Trophoblast cell (in vitro differentiated cells and primary cell): Measurements from ENCODE around the gene CAMKV.

Source experiments
- DNase-seq, 2 donors: peaks; one replicate each; pipeline ENCODE4 v3.0.0-alpha.2; 2016
- H2AFZ ChIP-seq: 2 replicates; pipeline ENCODE4 v1.6.1; 2013; ENCODE audit warnings: low read length, moderate library complexity, mild to moderate bottlenecking; ENCODE audit not compliant: insufficient read depth, poor library complexity
- H2AK5ac ChIP-seq: 2 replicates; pipeline ENCODE4 v1.6.1; 2013; ENCODE audit warnings: mild to moderate bottlenecking, low read length
- H2BK120ac ChIP-seq: 2 replicates; pipeline ENCODE4 v1.6.1; 2013; ENCODE audit warnings: low read length, mild to moderate bottlenecking, moderate library complexity; ENCODE audit not compliant: insufficient read depth, poor library complexity
- H2BK12ac ChIP-seq: 2 replicates; pipeline ENCODE4 v1.6.1; 2013; ENCODE audit warnings: mild to moderate bottlenecking, low read length, moderate library complexity
- H2BK5ac ChIP-seq: 2 replicates; pipeline ENCODE4 v1.6.1; 2013; ENCODE audit warnings: low read length, low read depth, moderate library complexity, mild to moderate bottlenecking; ENCODE audit not compliant: poor library complexity
- H3K14ac ChIP-seq: 2 replicates; pipeline ENCODE4 v1.6.1; 2013; ENCODE audit warnings: mild to moderate bottlenecking, low read length
- H3K18ac ChIP-seq: 2 replicates; pipeline ENCODE4 v1.6.1; 2013; ENCODE audit warnings: mild to moderate bottlenecking, low read length
- H3K23ac ChIP-seq: 2 replicates; pipeline ENCODE4 v1.6.1; 2013; ENCODE audit warnings: low read length
- H3K27ac ChIP-seq: 2 replicates; pipeline ENCODE4 v1.5.1; 2013; ENCODE audit warnings: low read depth, mild to moderate bottlenecking, inconsistent platforms, low read length, moderate library complexity
- H3K27me3 ChIP-seq: 2 replicates; pipeline ENCODE4 v1.6.1; 2013; ENCODE audit warnings: inconsistent platforms, mild to moderate bottlenecking, low read length, moderate library complexity; ENCODE audit not compliant: insufficient read depth
- H3K36me3 ChIP-seq, 2 experiments: 1 replicate in 1 of 2; 2 replicates in 1 of 2; pipeline ENCODE4 v1.6.1; 2013; ENCODE audit warnings: low read length in 2 of 2, mild to moderate bottlenecking in 2 of 2, moderate library complexity in 1 of 2; ENCODE audit not compliant: insufficient read depth in 2 of 2, control insufficient read depth in 1 of 2
- H3K4ac ChIP-seq: 2 replicates; pipeline ENCODE4 v1.6.1; 2013; ENCODE audit warnings: low read depth, mild to moderate bottlenecking, low read length, moderate library complexity
- H3K4me1 ChIP-seq, 2 experiments: 1 replicate in 1 of 2; 2 replicates in 1 of 2; pipeline ENCODE4 v1.6.1; 2013; ENCODE audit warnings: low read length in 2 of 2, mild to moderate bottlenecking in 2 of 2, moderate library complexity in 1 of 2; ENCODE audit not compliant: insufficient read depth in 2 of 2, control insufficient read depth in 1 of 2
- H3K4me2 ChIP-seq: 2 replicates; pipeline ENCODE4 v1.6.1; 2013; ENCODE audit warnings: inconsistent platforms, mild to moderate bottlenecking, low read length, moderate library complexity
- H3K4me3 ChIP-seq: 2 replicates; pipeline ENCODE4 v1.5.1; 2013; ENCODE audit warnings: mild to moderate bottlenecking, low read depth, low read length, inconsistent platforms
- H3K79me1 ChIP-seq: one replicate; pipeline ENCODE4 v1.6.1; 2013; ENCODE audit warnings: low read length
- H3K79me2 ChIP-seq: 2 replicates; pipeline ENCODE4 v1.6.1; 2013; ENCODE audit warnings: low read length, mild to moderate bottlenecking; ENCODE audit not compliant: control insufficient read depth, insufficient read depth, poor library complexity
- H3K9ac ChIP-seq: 2 replicates; pipeline ENCODE4 v1.6.1; 2013; ENCODE audit warnings: mild to moderate bottlenecking, low read length
- H3K9me3 ChIP-seq: 2 replicates; pipeline ENCODE4 v1.6.1; 2013; ENCODE audit warnings: low read depth, mild to moderate bottlenecking, control low read depth, inconsistent platforms, low read length; ENCODE audit not compliant: insufficient read depth
- H4K12ac ChIP-seq: 2 replicates; pipeline ENCODE4 v1.6.1; 2013; ENCODE audit warnings: low read depth, mild to moderate bottlenecking, low read length, moderate library complexity
- H4K8ac ChIP-seq: 2 replicates; pipeline ENCODE4 v1.6.1; 2013; ENCODE audit warnings: low read depth, mild to moderate bottlenecking, low read length, moderate library complexity
- H4K91ac ChIP-seq: one replicate; pipeline ENCODE4 v1.6.1; 2013; ENCODE audit warnings: low read depth, mild to moderate bottlenecking, low read length, moderate library complexity
- WGBS: extraction: QIAGEN DNeasy Blood & Tissue Kit; methylation state at CpG from one replicate; pipeline ENCODE4 v1.1.7; 2013; ENCODE audit warnings: missing lambda C conversion rate; ENCODE audit not compliant: insufficient read length, insufficient coverage; ENCODE audit errors: extremely low coverage; 5-methylcytosine and 5-hydroxymethylcytosine counted together

Gene CAMKV

DNA sequence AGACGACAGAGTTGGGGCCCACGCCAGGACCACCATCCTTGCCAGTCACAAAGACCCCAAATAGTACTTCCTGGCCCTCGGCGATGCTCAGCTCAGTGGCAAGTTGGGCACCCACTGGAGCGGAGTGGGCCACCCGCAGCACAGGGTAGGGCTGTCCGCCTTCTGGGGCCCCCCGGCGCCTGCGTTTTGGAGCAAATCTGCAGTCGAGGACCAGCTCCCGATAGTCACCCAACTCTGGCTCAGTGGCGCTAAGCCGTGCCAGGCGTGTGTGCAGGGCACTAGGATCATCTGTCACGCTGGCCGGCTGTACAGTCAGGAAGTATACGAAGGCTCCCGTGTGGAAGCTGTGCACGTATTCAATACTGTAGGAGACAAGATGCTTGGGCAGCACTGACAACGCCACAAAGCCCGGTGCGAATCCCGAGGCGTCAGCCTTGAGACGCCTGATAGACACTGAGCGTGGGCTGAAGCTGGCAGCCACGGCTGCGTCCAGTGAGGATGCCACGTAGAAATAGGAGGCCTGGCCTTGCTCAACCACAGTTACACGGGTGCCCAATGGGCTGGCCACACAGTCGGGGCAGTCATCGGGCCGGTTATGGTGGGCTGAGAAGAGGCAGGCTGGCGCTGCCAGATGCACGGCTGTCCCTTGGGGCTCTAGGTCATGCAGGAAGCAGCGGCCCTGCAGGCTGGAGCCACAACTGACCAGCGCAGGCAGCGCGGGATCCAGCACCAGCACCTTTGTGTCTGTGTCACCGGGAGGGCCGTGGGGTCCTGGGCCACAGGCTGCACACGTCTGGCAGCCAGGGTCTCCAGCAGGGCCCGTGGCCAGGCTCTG is 33.0 kb upstream of the CAMKV start:
- H4K8ac ChIP-seq, result no peak overlapping the region
- H2BK12ac ChIP-seq, result no peak overlapping the region
- H3K9me3 ChIP-seq, result peaks cover 2% of the 10 kb centered on the region
- H3K4me3 ChIP-seq, result no peak overlapping the region
- H3K36me3 ChIP-seq, result no peaks in the 10 kb centered on the region
- H3K23ac ChIP-seq, result no peak overlapping the region
- peaks cover 5 to 10% of the 10 kb centered on the region in 2 experiments for H3K4me1 ChIP-seq
- no peak overlapping the region for H2AFZ ChIP-seq
- H3K27me3 ChIP-seq, result no peaks in the 10 kb centered on the region
- no peak overlapping the region for H3K27ac ChIP-seq
- H3K9ac ChIP-seq, result no peak overlapping the region
- no peak for DNase-seq
- no peak overlapping the region for H3K4me2 ChIP-seq
- H3K14ac ChIP-seq, result no peak overlapping the region
- H2BK120ac ChIP-seq, result no peak overlapping the region
- no peak overlapping the region for H4K12ac ChIP-seq
- no peaks in the 10 kb centered on the region for H3K79me2 ChIP-seq
- H3K79me1 ChIP-seq, result no peaks in the 10 kb centered on the region
- H3K18ac ChIP-seq, result no peak overlapping the region
- H4K91ac ChIP-seq, result no peak overlapping the region
- WGBS, result no CpG with 5 or more reads among the region's 44 CpGs
- no peak overlapping the region for H2BK5ac ChIP-seq
- no peak overlapping the region for H2AK5ac ChIP-seq
- H3K4ac ChIP-seq, result no peak overlapping the region

DNA sequence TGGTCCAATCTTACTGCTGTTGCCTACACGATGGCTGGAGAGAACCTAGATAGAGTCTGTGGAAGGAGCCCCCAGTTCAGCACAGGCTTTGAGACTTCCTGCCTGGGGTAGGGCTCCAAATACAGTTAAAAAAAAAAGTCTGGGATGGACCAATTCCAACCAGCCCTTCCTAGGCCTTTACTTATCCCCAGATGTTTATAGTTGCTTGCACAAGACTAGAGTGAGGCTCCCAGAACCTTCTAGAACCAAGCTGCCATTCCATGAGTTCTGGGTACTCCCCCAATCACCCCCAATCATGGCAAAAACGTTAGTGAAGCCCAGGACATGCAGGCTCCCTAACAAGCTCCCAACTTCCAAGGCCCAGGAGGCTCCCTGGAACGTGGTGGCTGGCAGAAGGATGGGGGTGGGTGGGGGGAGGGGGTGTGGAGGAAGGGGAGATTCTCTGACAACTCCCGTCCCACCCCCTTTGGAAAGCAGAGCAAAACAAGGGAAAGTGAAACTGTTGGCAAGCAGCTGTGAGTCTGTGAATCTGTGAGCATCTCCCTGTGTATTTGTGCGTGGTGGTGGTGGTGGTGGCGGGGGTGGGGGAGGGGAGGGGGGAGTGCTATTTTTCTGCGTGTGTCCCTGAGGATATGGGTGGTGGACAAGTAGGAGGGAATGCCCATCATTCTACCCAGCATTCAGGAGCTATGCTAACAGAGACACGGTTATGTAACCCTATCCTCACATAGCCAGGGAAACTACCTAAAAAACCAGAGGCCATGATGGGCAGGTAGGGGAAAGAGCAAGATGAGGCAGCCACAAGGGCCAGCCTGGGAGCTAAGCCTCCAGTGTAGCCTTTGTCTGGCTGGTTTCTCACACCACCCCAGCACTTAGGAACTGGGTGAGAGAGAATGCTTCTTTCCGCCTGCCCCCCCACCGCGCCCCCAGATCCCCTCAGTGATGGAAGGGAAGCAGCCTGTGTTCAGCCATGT is 31.9 kb upstream of the CAMKV start:
- no peak overlapping the region for H3K18ac ChIP-seq
- H3K4me1 ChIP-seq, result peaks cover 5 to 10% of the 10 kb centered on the region in 2 experiments
- peaks cover 2% of the 10 kb centered on the region for H3K9me3 ChIP-seq
- H2BK12ac ChIP-seq, result no peak overlapping the region
- H4K8ac ChIP-seq, result no peak overlapping the region
- no peak overlapping the region for H2AFZ ChIP-seq
- no CpG with 5 or more reads among the region's 11 CpGs for WGBS
- H3K4me3 ChIP-seq, result no peak overlapping the region
- H3K9ac ChIP-seq, result no peak overlapping the region
- H3K27ac ChIP-seq, result no peak overlapping the region
- no peak overlapping the region for H4K91ac ChIP-seq
- no peak overlapping the region for H2BK120ac ChIP-seq
- H3K4ac ChIP-seq, result no peak overlapping the region
- H2AK5ac ChIP-seq, result no peak overlapping the region
- no peaks in the 10 kb centered on the region for H3K79me2 ChIP-seq
- no peak for DNase-seq
- H3K79me1 ChIP-seq, result no peaks in the 10 kb centered on the region
- no peak overlapping the region for H4K12ac ChIP-seq
- H3K14ac ChIP-seq, result no peak overlapping the region
- H3K36me3 ChIP-seq, result no peaks in the 10 kb centered on the region
- H3K4me2 ChIP-seq, result no peak overlapping the region
- no peaks in the 10 kb centered on the region for H3K27me3 ChIP-seq
- H3K23ac ChIP-seq, result no peak overlapping the region
- no peak overlapping the region for H2BK5ac ChIP-seq

- H3K36me3 ChIP-seq, result no peaks in the 10 kb centered on the region
- H3K4ac ChIP-seq, result no peak overlapping the region
- H4K12ac ChIP-seq, result no peak overlapping the region
- H3K9ac ChIP-seq, result no peak overlapping the region
- H3K27ac ChIP-seq, result no peak overlapping the region
- no peak overlapping the region for H3K4me2 ChIP-seq
- no peak overlapping the region for H2AK5ac ChIP-seq
- H3K79me2 ChIP-seq, result no peaks in the 10 kb centered on the region
- no peak overlapping the region for H3K14ac ChIP-seq
- H4K8ac ChIP-seq, result no peak overlapping the region
- H2BK12ac ChIP-seq, result no peak overlapping the region
- H3K27me3 ChIP-seq, result no peaks in the 10 kb centered on the region
- H3K23ac ChIP-seq, result no peak overlapping the region
- no peak overlapping the region for H2BK5ac ChIP-seq
- no peak overlapping the region for H2AFZ ChIP-seq
- H3K79me1 ChIP-seq, result no peaks in the 10 kb centered on the region
- H3K9me3 ChIP-seq, result peaks cover 2% of the 10 kb centered on the region
- WGBS, result no CpG with 5 or more reads among the region's 8 CpGs
- H2BK120ac ChIP-seq, result no peak overlapping the region
- no peak overlapping the region for H3K18ac ChIP-seq
- DNase-seq, result peak; percentile 58 to 74
- H3K4me1 ChIP-seq, result peaks cover 5 to 8% of the 10 kb centered on the region in 2 experiments
- no peak overlapping the region for H3K4me3 ChIP-seq
- H4K91ac ChIP-seq, result no peak overlapping the region
Measured at GRCh38 chr3:49900491-49901153, 30.9 kb upstream of the CAMKV start.

- Histone ChIP-seq H2BK5ac (no peak overlapping the region), H2AK5ac (no peak overlapping the region), H4K91ac (no peak overlapping the region), H2BK120ac (no peak overlapping the region), H3K79me1 (no peaks in the 10 kb centered on the region), H3K9me3 (peaks cover 2% of the 10 kb centered on the region), H3K4me1 (peaks cover 5 to 8% of the 10 kb centered on the region in 2 experiments), H4K12ac (no peak overlapping the region), H3K4me3 (no peak overlapping the region), H3K14ac (no peak overlapping the region), H3K4ac (no peak overlapping the region), H3K79me2 (no peaks in the 10 kb centered on the region), H2BK12ac (no peak overlapping the region), H3K27me3 (no peaks in the 10 kb centered on the region), H4K8ac (no peak overlapping the region), H3K4me2 (no peak overlapping the region), H3K36me3 (no peaks in the 10 kb centered on the region), H3K23ac (no peak overlapping the region), H2AFZ (no peak overlapping the region), H3K27ac (no peak overlapping the region), H3K18ac (no peak overlapping the region), H3K9ac (no peak overlapping the region)
- DNase-seq, result no peak
- no CpG with 5 or more reads among the region's 5 CpGs for WGBS
Measured at GRCh38 chr3:49899815-49900214, 30.1 kb upstream of the CAMKV start.
